GM19395 (cell line): Measurements from ENCODE around the gene CRIM1.

Experiments used
- ATAC-seq: cut with Tn5 transposase; IDR thresholded peaks from one replicate; pipeline ENCODE4 v1.9.1; 2021; ENCODE audit warnings: mild to moderate bottlenecking, moderate library complexity; ENCODE audit not compliant: unreplicated experiment

The CRIM1 gene

GRCh38 chr2:36452260-36452659 is 96.7 kb downstream of the CRIM1 start:
- ATAC-seq, result no peak

GRCh38 chr2:36453652-36454051 is 98.1 kb downstream of the CRIM1 start:
- ATAC-seq, result no peak

- ATAC-seq, result no peak
These were observed 99.4 kb downstream of the CRIM1 start for GRCh38 chr2:36455011-36455410.

GRCh38 chr2:36455788-36456187 is 100.2 kb downstream of the CRIM1 start:
- no peak for ATAC-seq

- no peak for ATAC-seq
These were observed 100.9 kb downstream of the CRIM1 start for GRCh38 chr2:36456227-36457175.

- ATAC-seq, result no peak
These were observed 102.5 kb downstream of the CRIM1 start for GRCh38 chr2:36458106-36458505.

GRCh38 chr2:36459725-36460137 is 104.2 kb downstream of the CRIM1 start:
- no peak for ATAC-seq

- ATAC-seq, result peak; percentile 60
These were observed 105.6 kb downstream of the CRIM1 start for GRCh38 chr2:36461039-36461681.

- ATAC-seq, result no peak
These were observed 106.8 kb downstream of the CRIM1 start for GRCh38 chr2:36462311-36462935.

- ATAC-seq, result no peak
These were observed 107.8 kb downstream of the CRIM1 start for GRCh38 chr2:36463365-36463764.

GRCh38 chr2:36464006-36464721 is 108.6 kb downstream of the CRIM1 start:
- ATAC-seq, result peak; percentile 42

GRCh38 chr2:36466135-36466534 is 110.6 kb downstream of the CRIM1 start:
- ATAC-seq, result peak; percentile 44

GRCh38 chr2:36468463-36469105 is 113.0 kb downstream of the CRIM1 start:
- ATAC-seq, result no peak

GRCh38 chr2:36469106-36469477 is 113.5 kb downstream of the CRIM1 start:
- ATAC-seq, result no peak

GRCh38 chr2:36469710-36470109 is 114.1 kb downstream of the CRIM1 start:
- no peak for ATAC-seq

- no peak for ATAC-seq
These were observed 117.7 kb downstream of the CRIM1 start for GRCh38 chr2:36473230-36473629.

- no peak for ATAC-seq
These were observed 120.8 kb downstream of the CRIM1 start for GRCh38 chr2:36476411-36476810.

GRCh38 chr2:36477315-36477714 is 121.7 kb downstream of the CRIM1 start:
- ATAC-seq, result no peak

- ATAC-seq, result no peak
These were observed 122.2 kb downstream of the CRIM1 start for GRCh38 chr2:36477746-36478145.

- ATAC-seq, result no peak
These were observed 122.8 kb downstream of the CRIM1 start for GRCh38 chr2:36478332-36478738.

- ATAC-seq, result no peak
These were observed 123.4 kb downstream of the CRIM1 start for GRCh38 chr2:36478999-36479398.
